IMR-90 (cell line): Measurements from ENCODE around the gene CHPT1. TPM values are rescaled to one million over a fixed set of nuclear protein-coding genes. Genes with fewer than 3 reads are reported as not detected.

Source experiments
- ATAC-seq: fragments of 200-7000 bp; cut with Tn5 transposase; 2 replicates; pipeline ENCODE4 v1.9.1; 2020; ENCODE audit warnings: low read depth, mild to moderate bottlenecking, moderate library complexity
- BruUV-seq: library from RNA; stranded (reverse); fragments of 400-500 nt; replicated peaks from 2 replicates; lab custom pipeline; 2021; lab: Mats Ljungman, UMichigan
- CTCF ChIA-PET: fragments of 300-600 bp; formaldehyde crosslinking; extraction: SDS; loops from one replicate; lab custom pipeline; 2021; ENCODE audit warnings: antibody characterized with exemption; lab: Yijun Ruan, JAX
- POLR2A ChIA-PET: fragments of 300-600 bp; sonication (Branson Sonifier 250); formaldehyde crosslinking; loops from one replicate; lab custom pipeline; 2022; ENCODE audit warnings: antibody characterized with exemption; ENCODE audit not compliant: unreplicated experiment; lab: Charles Lee
- DNase-seq: peaks from one replicate; pipeline ENCODE4 v3.0.0; 2013
- H2AFZ ChIP-seq: replicated peaks from 2 replicates; pipeline ENCODE3; 2013; ENCODE audit warnings: low read length, mild to moderate bottlenecking; ENCODE audit not compliant: poor library complexity
- H2AK5ac ChIP-seq: 2 replicates; pipeline ENCODE4 v1.6.1; 2013; ENCODE audit warnings: low read depth, low read length, inconsistent platforms
- H2AK9ac ChIP-seq: replicated peaks from 2 replicates; pipeline ENCODE3; 2013; ENCODE audit warnings: mild to moderate bottlenecking, low read depth, low read length, moderate library complexity; ENCODE audit not compliant: poor library complexity
- H2BK120ac ChIP-seq: 2 replicates; pipeline ENCODE4 v1.6.1; 2013; ENCODE audit warnings: low read depth, low read length, inconsistent platforms
- H2BK15ac ChIP-seq: 3 replicates; pipeline ENCODE4 v1.6.1; 2013; ENCODE audit warnings: low read depth, low read length, inconsistent platforms
- H2BK20ac ChIP-seq: 2 replicates; pipeline ENCODE4 v1.6.1; 2013; ENCODE audit warnings: low read depth, mild to moderate bottlenecking, inconsistent platforms, low read length, moderate library complexity
- H2BK5ac ChIP-seq: 2 replicates; pipeline ENCODE4 v1.6.1; 2013; ENCODE audit warnings: mild to moderate bottlenecking, low read depth, low read length, inconsistent platforms; ENCODE audit not compliant: poor library complexity, severe bottlenecking
- H3K14ac ChIP-seq: replicated peaks from 2 replicates; pipeline ENCODE4 v1.6.1; 2013; ENCODE audit warnings: low read depth, low read length, inconsistent platforms
- H3K18ac ChIP-seq: 2 replicates; pipeline ENCODE4 v1.6.1; 2013; ENCODE audit warnings: low read depth, low read length, control low read depth
- H3K23ac ChIP-seq: 2 replicates; pipeline ENCODE4 v1.6.1; 2013; ENCODE audit warnings: low read depth, low read length, inconsistent platforms
- H3K27ac ChIP-seq: 2 replicates; pipeline ENCODE4 v1.5.1; 2013; ENCODE audit warnings: mild to moderate bottlenecking, control low read depth, low read length; ENCODE audit not compliant: insufficient read depth
- H3K27me3 ChIP-seq: 2 replicates; pipeline ENCODE4 v1.6.1; 2013; ENCODE audit warnings: low read length; ENCODE audit not compliant: control insufficient read depth, insufficient read depth
- H3K36me3 ChIP-seq: 2 replicates; pipeline ENCODE4 v1.6.1; 2013; ENCODE audit warnings: low read length, mixed read lengths; ENCODE audit not compliant: control insufficient read depth, insufficient read depth
- H3K4ac ChIP-seq: 2 replicates; pipeline ENCODE4 v1.6.1; 2013; ENCODE audit warnings: low read depth, low read length, inconsistent platforms
- H3K4me1 ChIP-seq: 2 replicates; pipeline ENCODE4 v1.6.1; 2013; ENCODE audit warnings: low read length, mixed read lengths; ENCODE audit not compliant: control insufficient read depth, insufficient read depth
- H3K4me2 ChIP-seq: 2 replicates; pipeline ENCODE4 v1.6.1; 2013; ENCODE audit warnings: low read depth, mild to moderate bottlenecking, control low read depth, low read length, moderate library complexity
- H3K4me3 ChIP-seq: 2 replicates; pipeline ENCODE4 v1.5.1; 2013; ENCODE audit warnings: low read depth, mild to moderate bottlenecking, control low read depth, low read length, moderate library complexity; ENCODE audit not compliant: insufficient read depth
- H3K56ac ChIP-seq: 2 replicates; pipeline ENCODE4 v1.6.1; 2013; ENCODE audit warnings: low read length, inconsistent platforms; ENCODE audit not compliant: insufficient read depth; ENCODE audit errors: extremely low read depth
- H3K79me1 ChIP-seq, 2 experiments: 2 replicates each; pipeline ENCODE4 v1.6.1; 2013; ENCODE audit warnings: low read length in 2 of 2, inconsistent platforms in 1 of 2, low read depth in 1 of 2
- H3K9ac ChIP-seq: 2 replicates; pipeline ENCODE4 v1.6.1; 2013; ENCODE audit warnings: low read depth, low read length, control low read depth
- H3K9me1 ChIP-seq: 2 replicates; pipeline ENCODE4 v1.6.1; 2013; ENCODE audit warnings: low read length, inconsistent platforms; ENCODE audit not compliant: insufficient read depth
- H3K9me3 ChIP-seq: 2 replicates; pipeline ENCODE4 v1.6.1; 2013; ENCODE audit warnings: low read length; ENCODE audit not compliant: control insufficient read depth, insufficient read depth
- H4K20me1 ChIP-seq: 2 replicates; pipeline ENCODE4 v1.6.1; 2013; ENCODE audit warnings: low read length, inconsistent platforms; ENCODE audit not compliant: insufficient read depth
- H4K5ac ChIP-seq: 2 replicates; pipeline ENCODE4 v1.6.1; 2013; ENCODE audit warnings: mild to moderate bottlenecking, low read depth, low read length, control low read depth
- H4K8ac ChIP-seq, 2 experiments: 2 replicates each; pipeline ENCODE4 v1.6.1; 2013; ENCODE audit warnings: low read depth in 2 of 2, low read length in 2 of 2, control low read depth in 1 of 2, inconsistent platforms in 1 of 2
- H4K91ac ChIP-seq: 2 replicates; pipeline ENCODE4 v1.6.1; 2013; ENCODE audit warnings: low read depth, low read length, inconsistent platforms; ENCODE audit not compliant: insufficient read depth
- BHLHE40 ChIP-seq: fragments of 150-350 bp; IDR thresholded peaks from 2 replicates; pipeline ENCODE4 v1.6.1; 2016; ENCODE audit warnings: mild to moderate bottlenecking, low read depth, low read length
- CHD1 ChIP-seq: IDR thresholded peaks from 2 replicates; pipeline ENCODE4 v1.6.1; 2012; ENCODE audit warnings: low read depth, low read length, improper control_type of control experiment
- MXI1 ChIP-seq: IDR thresholded peaks from 2 replicates; pipeline ENCODE4 v1.6.1; 2012; ENCODE audit warnings: low read depth, mild to moderate bottlenecking, low read length, moderate library complexity, borderline replicate concordance
- RAD21 ChIP-seq: IDR thresholded peaks from 2 replicates; pipeline ENCODE4 v1.6.1; 2012; ENCODE audit warnings: low read length, improper control_type of control experiment
- RCOR1 ChIP-seq: IDR thresholded peaks from 2 replicates; pipeline ENCODE4 v1.6.1; 2012; ENCODE audit warnings: mild to moderate bottlenecking, low read length, improper control_type of control experiment; ENCODE audit not compliant: insufficient replicate concordance
- WGBS, 2 experiments: methylation state at CpG; one replicate each; pipeline versions ENCODE4 v1.1.5 to v1.1.7; 2013; ENCODE audit warnings: missing lambda C conversion rate in 2 of 2; ENCODE audit not compliant: insufficient read length in 1 of 2; ENCODE audit errors: extremely low coverage in 2 of 2; 5-methylcytosine and 5-hydroxymethylcytosine counted together
- dilution Hi-C: fragments of 300-500 bp; cut with HindIII; formaldehyde crosslinking; loops from one replicate; pipeline ENCODE4 v1.14.3; 2018; ENCODE audit warnings: low sequenced_read_pairs; ENCODE audit not compliant: unreplicated experiment
- in situ Hi-C: fragments of 300-500 bp; cut with MboI; formaldehyde crosslinking; loops from 3 replicates; pipeline ENCODE4 v1.14.3; 2019; ENCODE audit warnings: low sequenced_read_pairs, inconsistent platforms, mixed read lengths
- intact Hi-C: fragments of 100-400 bp; cut with micrococcal nuclease; formaldehyde crosslinking; loops from 2 replicates; pipeline ENCODE4 v1.10.0; 2022
- polyA plus RNA-seq, 3 experiments: library from polyadenylated mRNA; depleted of rRNA; stranded (reverse); fragments of >200 nt; gene quantifications; 2 replicates each; pipeline ENCODE4 v1.2.3, GENCODE V29; 2012; ENCODE audit warnings: low replicate concordance in 1 of 3
- total RNA-seq: library from RNA; depleted of rRNA; stranded (reverse); fragments of >200 nt; gene quantifications from 2 replicates; pipeline ENCODE4 v1.2.3, GENCODE V29; 2012

Gene CHPT1
- total and polyA plus RNA-seq, 2 of the 4 experiments (the other 2 are of a cell fraction): 8.1 to 11.7 TPM

GRCh38 chr12:101777485-101777884, 80.0 kb downstream of the CHPT1 start:
- no peak overlapping the region for H2AK5ac ChIP-seq
- no peaks in the 10 kb centered on the region for H3K9me3 ChIP-seq
- H3K4ac ChIP-seq: no peak overlapping the region
- H2BK5ac ChIP-seq: no peak overlapping the region
- no peak overlapping the region for H3K18ac ChIP-seq
- no peaks in the 10 kb centered on the region; the same call in 1 of the 2 replicates for H4K20me1 ChIP-seq
- no peak overlapping the region for H2AK9ac ChIP-seq
- no peak overlapping the region for H2BK20ac ChIP-seq
- ChIA-PET CTCF (interaction anchor here (1.0 kb wide), 1 partner anchor 61 kb away, joined by 3 read pairs; no protein-coding TSS in a partner anchor), POLR2A (no interaction called here)
- no peak overlapping the region for H2AFZ ChIP-seq
- H4K8ac ChIP-seq: no peak overlapping the region
- H4K5ac ChIP-seq: no peak overlapping the region
- H3K79me1 ChIP-seq: no peaks in the 10 kb centered on the region; a peak in 1 of 4 replicates
- no peak overlapping the region for H4K91ac ChIP-seq
- peaks cover 6% of the 10 kb centered on the region; the same call in 1 of the 2 replicates for H3K9me1 ChIP-seq
- DNase-seq: no peak
- H3K23ac ChIP-seq: peak overlapping the region; percentile 9; the same call in 1 of the 2 replicates
- H3K14ac ChIP-seq: no peak overlapping the region
- dilution Hi-C loops (no loop called here), intact Hi-C loops (loop anchor here (10.0 kb wide), 2 partner anchors 317 to 987 kb away; no protein-coding TSS in a partner anchor), in situ Hi-C loops (loop anchor here (5.0 kb wide), 1 partner anchor 50 kb away; no protein-coding TSS in a partner anchor)
- H3K27me3 ChIP-seq: no peaks in the 10 kb centered on the region
- H3K36me3 ChIP-seq: peaks cover 2% of the 10 kb centered on the region; the same call in 1 of the 2 replicates
- TF ChIP-seq RAD21 (no peak), RCOR1 (no peak), MXI1 (no peak), BHLHE40 (no peak), CHD1 (no peak)
- no peak overlapping the region for H2BK120ac ChIP-seq
- H3K4me3 ChIP-seq: no peak overlapping the region
- no peak overlapping the region for H3K56ac ChIP-seq
- no peak overlapping the region for H2BK15ac ChIP-seq
- H3K4me2 ChIP-seq: no peak overlapping the region
- ATAC-seq: no peak
- no TSS peak for BruUV-seq
- H3K4me1 ChIP-seq: peaks cover 4% of the 10 kb centered on the region
- no peak overlapping the region for H3K9ac ChIP-seq
- WGBS, 2 experiments: no CpG with 5 or more reads among the region's 3 CpGs
- H3K27ac ChIP-seq: no peak overlapping the region
